HG03280 (cell line): ENCODE measurements around the gene SLC39A13.

Source experiments
- ATAC-seq: cut with Tn5 transposase; IDR thresholded peaks from one replicate; pipeline ENCODE4 v1.9.1; 2021; ENCODE audit warnings: mild to moderate bottlenecking, moderate library complexity; ENCODE audit not compliant: unreplicated experiment

SLC39A13 gene

GRCh38 chr11:47407746-47408590 is at the start of gene SLC39A13:
SLC39A13 (plus strand) TSS chr11:47408590; CDS start chr11:47410095, 1,505 bp downstream.
- ATAC-seq = peak; percentile 86

DNA sequence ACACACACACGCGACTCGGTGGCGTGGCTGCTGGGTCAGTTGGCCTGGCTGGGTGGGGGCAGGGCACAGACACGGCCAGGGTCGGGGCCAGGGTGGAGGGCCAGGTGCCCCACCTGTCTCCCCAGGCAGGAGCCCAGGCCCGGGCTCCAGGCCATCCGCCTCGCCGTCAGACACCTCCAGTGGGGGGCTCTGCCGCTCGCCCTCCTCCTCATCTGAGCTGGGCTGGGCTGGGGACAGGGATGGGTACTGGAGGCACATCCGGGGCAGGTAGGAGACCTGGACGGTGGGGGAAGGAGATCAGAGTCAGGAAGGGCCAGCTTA is 49.7 kb upstream of the SLC39A13 start:
- no peak for ATAC-seq

DNA sequence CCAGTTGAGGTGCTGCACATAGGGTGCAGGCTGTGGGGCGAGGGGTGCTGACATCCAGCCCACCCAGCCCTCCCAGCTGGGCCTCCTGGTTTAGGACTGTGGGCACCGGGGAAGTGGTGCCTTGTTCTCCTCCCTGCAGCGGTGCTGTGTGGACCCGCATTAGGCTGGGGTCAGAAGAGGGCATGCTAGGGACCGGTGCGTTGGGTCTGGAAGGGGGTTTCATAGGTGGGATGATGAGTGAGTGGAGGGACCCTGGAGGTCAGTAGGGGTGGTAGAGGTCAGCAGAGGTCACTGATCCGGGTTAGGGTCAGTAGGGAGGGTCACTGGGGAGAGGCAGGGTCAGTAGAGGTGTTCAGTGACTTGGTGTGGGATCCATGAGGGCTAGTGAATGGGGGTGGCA is 49.2 kb upstream of the SLC39A13 start:
- ATAC-seq = no peak

GRCh38 chr11:47359586-47359985 is 48.8 kb upstream of the SLC39A13 start:
- ATAC-seq = no peak

DNA sequence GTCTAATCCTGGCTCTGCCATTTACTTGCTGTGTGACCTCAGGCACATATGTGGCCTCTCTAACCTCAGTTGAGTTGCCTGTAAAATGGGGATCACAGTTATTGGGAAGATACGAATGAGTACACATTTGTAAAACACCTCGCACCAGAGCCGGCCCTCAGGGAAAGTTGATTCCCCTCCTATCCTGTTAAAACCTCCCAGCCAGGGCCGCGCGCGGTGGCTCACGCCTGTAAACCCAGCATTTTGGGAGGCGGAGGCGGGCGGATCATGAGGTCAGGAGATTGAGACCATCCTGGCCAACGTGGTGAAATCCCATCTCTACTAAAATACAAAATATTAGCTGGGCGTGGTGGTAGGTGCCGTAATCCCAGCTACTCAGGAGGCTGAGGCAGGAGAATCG is 48.0 kb upstream of the SLC39A13 start:
- ATAC-seq = no peak

DNA sequence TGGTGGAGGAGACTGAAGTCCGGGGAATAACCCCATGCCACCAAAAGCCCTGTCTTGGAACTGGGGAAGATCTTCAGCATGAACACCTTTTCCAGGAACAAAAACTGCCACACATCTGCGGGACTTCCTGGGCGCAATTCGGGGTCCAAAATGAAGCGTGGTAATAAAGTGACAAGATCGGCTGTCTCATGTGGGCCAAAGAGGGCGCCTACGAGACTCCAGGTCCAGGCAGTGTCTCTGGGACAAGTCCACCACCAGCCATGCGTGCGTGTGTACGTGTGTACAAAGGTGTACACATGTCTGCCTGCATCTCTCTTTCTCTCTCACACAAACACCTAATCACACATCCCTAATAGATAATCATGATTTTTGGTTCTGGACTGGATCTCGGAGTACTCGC is 47.0 kb upstream of the SLC39A13 start:
- no peak for ATAC-seq

- ATAC-seq = no peak
These were observed 42.3 kb upstream of the SLC39A13 start for GRCh38 chr11:47366020-47366490.

DNA sequence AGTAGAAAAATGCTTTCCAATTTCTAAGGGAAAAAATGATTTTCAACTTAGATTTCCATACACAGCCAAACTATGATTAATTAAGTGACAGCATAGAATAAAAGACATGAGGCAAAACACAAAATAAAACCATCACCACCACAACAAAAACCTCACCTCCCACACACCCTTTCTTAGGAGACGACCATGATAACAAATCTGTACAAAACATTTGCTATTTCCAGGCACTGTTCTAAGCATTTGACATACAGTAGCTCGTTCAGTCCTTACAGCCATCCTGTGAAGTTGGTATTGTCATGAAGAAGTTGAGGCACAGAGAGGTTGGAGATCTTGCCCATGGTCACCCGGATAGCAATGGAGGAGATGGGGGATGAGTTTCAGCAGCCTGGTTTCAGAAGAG is 38.7 kb upstream of the SLC39A13 start:
- ATAC-seq = no peak

- ATAC-seq = no peak
These were observed 36.0 kb upstream of the SLC39A13 start for GRCh38 chr11:47372422-47372821.

DNA sequence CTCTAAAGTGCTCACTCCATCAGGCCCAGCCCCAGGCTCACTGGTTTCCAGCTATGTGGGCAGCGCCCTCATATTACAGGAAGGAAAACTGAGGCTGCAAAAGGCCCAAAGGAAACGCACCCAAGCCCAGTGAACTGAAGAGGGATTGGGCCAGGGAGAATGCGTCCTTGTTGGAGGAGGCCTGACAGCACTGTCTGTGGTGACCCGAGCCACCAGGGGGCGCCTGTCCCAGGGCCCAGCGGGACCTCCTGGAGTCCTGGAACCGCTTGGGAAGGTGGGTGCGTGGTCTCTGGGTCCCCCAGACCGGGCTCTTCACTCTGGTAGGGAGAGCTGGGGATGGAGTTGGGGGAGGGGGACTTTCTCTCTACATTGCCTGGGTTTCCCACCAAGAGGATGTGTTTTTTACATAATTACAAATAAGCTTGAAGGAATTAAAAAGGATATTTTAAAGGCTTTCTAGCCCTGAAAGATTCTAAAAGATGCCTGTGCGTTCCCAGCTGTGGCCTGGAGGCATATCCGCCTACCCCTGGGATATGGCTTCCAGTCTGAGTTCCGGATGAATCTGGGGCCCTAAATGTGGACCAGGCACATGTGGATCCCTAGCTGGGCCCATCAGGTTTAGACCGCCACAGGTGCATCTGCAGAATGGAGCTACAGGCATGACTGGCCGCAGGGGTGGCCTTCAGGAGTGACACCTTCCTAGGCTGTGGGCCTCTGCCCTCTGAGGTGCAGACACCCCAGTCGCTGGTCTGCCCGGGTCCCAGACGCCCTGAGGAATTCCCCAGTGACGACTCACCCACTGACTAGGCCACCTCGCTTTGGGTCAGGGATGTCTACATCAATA is 34.3 kb upstream of the SLC39A13 start:
- no peak for ATAC-seq

DNA sequence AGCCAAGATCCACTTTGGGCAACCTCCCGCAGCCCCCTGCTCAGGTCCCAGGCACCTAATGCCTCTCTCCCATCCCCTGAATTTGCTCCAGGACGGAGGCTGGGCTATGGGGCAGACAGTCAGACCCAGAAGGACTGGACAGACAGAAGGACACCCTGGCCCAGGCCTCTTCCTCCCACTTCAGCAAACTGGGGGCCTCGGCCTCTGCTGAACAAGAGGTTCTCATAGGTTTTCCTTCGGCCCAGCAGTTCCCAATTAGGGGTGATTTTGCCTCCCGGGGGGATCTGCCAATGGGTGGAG is 33.7 kb upstream of the SLC39A13 start:
- no peak for ATAC-seq

GRCh38 chr11:47375020-47375419 is 33.4 kb upstream of the SLC39A13 start:
- ATAC-seq = no peak

DNA sequence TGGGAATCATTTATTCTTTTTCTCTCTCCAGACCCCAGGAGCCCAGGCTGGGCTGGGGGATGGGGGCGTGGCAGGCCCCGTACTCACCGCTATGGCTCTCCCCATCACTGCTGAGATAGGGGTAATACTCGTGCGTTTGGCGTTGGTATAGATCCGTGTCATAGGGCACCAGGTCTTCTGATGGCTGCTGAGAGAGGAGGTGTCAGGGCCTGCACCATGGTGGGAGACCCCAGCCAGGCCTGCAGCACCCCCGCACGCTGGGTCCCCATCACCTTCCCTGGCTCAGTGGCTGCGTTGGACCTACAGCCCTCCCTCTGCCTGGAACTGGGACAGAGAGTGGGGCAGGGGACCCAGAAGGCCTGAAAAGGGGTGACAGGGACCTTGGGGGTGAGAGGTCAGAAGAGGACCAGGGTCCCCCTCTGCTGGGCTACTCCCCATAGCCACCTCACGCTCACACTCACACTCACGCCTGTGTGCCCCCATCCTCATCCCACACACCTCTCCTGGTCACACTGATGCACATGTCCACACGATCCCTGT is 32.8 kb upstream of the SLC39A13 start:
- no peak for ATAC-seq

- ATAC-seq = no peak
These were observed 32.3 kb upstream of the SLC39A13 start for GRCh38 chr11:47376107-47376524.

DNA sequence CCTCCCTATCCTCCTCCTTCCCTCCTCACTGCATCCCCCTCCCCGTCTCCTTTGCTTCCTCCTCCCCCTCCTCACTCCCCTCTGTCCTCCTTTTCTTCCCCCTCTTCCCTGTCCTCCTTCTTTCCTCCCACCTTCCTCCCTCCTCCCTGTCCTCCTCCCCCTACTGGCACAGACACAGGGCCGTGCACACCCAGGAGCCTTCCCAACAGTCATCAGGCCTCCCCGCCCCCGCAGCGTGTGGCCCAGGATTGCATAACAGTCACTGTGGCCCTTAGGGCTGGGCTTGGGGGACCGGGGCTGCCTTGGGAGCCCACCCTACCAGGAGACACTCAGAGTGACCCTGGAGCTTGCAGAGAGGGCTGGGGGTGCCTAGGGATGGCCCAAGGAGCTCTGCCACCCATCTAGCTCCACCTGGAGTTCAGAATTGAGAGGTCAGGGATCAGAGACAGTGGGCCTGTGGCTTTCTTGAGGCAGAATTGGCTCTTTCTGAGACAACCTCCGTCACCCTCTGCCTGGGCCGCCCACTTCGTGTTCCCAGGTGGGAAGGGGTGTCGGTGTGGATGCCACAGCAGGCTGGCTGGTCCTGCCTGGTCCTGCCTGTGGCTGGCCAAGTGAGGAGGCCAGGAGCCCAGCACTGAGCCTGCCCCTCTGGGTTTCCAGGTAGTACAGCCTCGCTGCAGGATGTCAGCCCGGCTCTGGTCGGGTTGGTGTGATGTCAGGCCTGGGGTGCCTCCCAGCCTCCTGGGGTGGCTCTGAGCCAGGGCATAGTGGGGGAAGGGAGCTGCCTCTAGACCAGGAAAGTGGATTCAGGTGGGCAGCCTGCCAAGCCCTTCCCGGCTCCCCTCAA is 31.6 kb upstream of the SLC39A13 start:
- ATAC-seq = peak; percentile 35

DNA sequence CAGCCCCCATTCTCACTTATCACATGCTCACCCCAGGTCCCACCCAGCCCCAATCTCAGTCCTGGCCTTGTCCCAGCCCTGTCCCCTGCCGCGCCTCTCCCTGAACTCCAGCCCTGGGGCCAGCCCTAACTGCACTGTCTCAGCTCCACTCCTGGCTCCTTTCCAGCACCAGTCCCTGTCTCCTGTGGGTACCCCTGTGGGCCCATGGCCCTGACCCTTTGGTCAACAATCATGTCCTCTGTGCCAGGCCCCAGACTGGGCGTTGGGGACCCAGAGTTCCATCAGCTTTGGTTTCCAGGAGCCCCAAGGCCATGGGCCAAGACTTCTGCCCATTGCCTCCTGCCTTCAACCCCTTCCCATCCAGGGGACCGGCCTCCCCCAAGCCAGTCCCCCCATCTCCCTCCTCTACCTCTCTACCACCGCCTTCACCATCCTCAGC is 30.8 kb upstream of the SLC39A13 start:
- ATAC-seq = peak; percentile 18

DNA sequence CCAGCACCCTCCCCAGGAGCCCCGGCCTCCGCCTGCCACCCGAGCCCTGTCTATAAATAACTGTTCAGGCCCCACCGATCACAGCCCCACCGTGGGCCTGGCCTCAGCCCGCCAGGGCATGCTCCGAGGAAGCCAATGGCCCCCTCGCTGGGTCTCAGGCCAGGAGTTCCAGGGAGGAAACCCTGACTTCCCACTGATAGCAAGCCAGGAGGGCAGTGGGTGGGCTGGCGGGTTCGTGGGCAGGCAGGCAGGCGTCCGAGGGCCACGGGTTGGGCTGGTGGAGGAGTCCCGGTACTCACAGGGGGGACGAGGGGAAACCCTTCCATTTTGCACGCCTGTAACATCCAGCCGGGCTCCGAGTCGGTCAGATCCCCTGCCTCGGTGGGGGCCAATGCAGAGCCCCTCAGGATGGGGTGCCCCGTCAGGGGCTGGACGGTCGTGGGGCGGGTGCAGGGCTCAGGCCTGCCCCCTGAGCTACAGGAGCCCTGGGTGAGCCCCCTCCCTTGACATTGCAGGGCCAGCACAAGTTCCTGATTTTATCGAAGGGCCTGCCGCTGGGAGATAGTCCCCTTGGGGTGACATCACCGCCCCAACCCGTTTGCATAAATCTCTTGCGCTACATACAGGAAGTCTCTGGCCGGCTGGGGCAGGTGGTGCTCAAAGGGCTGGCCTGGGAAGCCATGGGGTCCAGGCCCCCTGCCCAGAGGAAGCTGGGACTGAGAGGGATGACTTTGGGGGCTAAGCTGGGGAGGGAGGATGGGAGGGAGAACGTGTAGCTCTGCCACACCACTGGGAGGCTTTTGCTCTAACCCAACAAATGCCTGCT is 30.2 kb upstream of the SLC39A13 start, which contains the start of gene SPI1:
Gene SPI1, minus strand, starts transcription at position 538 of the 826 bp plus-strand sequence. Its CDS starts 194 bp downstream, at position 344.
- peak; percentile 82 for ATAC-seq

GRCh38 chr11:47378836-47379170 is 29.6 kb upstream of the SLC39A13 start:
- no peak for ATAC-seq

DNA sequence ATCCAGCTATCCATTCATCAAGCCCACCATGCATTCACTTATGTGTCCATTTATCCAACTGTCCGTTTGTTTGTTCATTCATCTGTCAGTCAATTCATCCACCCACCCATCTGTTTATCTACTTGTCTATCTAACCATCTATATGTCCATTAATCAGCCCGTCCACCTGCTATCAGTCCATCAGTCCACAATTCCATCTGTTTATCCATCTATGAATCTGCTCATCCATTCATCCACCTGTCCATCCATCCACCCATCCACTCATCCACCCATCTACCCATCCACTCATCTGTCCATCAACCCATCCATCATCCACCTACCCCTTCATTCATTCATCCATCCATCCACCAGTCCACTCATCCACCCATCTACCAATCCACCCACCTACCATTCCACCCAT is 29.1 kb upstream of the SLC39A13 start:
- no peak for ATAC-seq

- no peak for ATAC-seq
These were observed 28.3 kb upstream of the SLC39A13 start for GRCh38 chr11:47380078-47380477.
